Nephron (organoid): ENCODE data around the gene SPDYA.

Experiments used
- H3K27ac Mint-ChIP-seq, 3 experiments: 2 replicates each; pipeline ENCODE4 v1.8.0; 2020; ENCODE audit warnings: mixed read lengths in 3 of 3, mild to moderate bottlenecking in 2 of 3, moderate library complexity in 1 of 3
- H3K27me3 Mint-ChIP-seq: 2 replicates; pipeline ENCODE4 v1.8.0; 2021; ENCODE audit warnings: low read depth, mild to moderate bottlenecking, moderate library complexity, mixed read lengths
- H3K36me3 Mint-ChIP-seq: 2 replicates; pipeline ENCODE4 v1.8.0; 2020; ENCODE audit warnings: low read depth, mixed read lengths
- H3K4me1 Mint-ChIP-seq: 2 replicates; pipeline ENCODE4 v1.8.0; 2020; ENCODE audit warnings: mixed read lengths
- H3K4me3 Mint-ChIP-seq, 3 experiments: 2 replicates each; pipeline ENCODE4 v1.8.0; 2020; ENCODE audit warnings: mild to moderate bottlenecking in 3 of 3, mixed read lengths in 3 of 3, moderate library complexity in 2 of 3
- H3K9me3 Mint-ChIP-seq: 2 replicates; pipeline ENCODE4 v1.8.0; 2020; ENCODE audit warnings: mixed read lengths
- TF ChIP-seq, protein P1 (sequence below), 3 experiments: fragments of 200-600 bp; sonication (generic); IDR thresholded peaks; one replicate each; pipeline ENCODE4 v1.5.0; 2021; ENCODE audit warnings: antibody characterized with exemption in 3 of 3; ENCODE audit not compliant: unreplicated experiment in 3 of 3

The SPDYA gene

DNA sequence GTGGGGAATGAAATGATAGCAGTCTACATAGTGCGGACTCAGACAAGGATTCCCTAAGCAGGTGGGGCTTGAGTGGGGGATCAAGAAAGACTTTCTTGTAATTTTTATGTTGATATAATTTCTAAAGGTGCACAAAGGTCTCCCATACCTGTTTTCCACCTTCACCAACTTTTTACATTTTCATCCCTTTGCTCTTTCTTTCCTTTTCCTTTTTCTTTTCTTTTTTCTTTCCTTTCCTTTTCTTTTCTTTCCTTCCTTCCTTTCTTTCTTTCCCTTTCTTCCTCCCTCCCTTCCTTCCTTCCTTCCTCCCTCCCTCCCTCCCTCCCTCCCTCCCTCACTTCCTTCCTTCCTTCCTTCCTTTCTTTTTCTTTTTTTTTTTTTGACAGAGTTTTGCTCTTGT is 69.6 kb downstream of the SPDYA start:
- H3K36me3 Mint-ChIP-seq: no peaks in the 10 kb centered on the region
- TF ChIP-seq, protein P1, sequence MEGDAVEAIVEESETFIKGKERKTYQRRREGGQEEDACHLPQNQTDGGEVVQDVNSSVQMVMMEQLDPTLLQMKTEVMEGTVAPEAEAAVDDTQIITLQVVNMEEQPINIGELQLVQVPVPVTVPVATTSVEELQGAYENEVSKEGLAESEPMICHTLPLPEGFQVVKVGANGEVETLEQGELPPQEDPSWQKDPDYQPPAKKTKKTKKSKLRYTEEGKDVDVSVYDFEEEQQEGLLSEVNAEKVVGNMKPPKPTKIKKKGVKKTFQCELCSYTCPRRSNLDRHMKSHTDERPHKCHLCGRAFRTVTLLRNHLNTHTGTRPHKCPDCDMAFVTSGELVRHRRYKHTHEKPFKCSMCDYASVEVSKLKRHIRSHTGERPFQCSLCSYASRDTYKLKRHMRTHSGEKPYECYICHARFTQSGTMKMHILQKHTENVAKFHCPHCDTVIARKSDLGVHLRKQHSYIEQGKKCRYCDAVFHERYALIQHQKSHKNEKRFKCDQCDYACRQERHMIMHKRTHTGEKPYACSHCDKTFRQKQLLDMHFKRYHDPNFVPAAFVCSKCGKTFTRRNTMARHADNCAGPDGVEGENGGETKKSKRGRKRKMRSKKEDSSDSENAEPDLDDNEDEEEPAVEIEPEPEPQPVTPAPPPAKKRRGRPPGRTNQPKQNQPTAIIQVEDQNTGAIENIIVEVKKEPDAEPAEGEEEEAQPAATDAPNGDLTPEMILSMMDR (IDR thresholded peaks at IDR 0.05; ENCODE audit: unreplicated experiment in 3 of 3): no peak
- no peak overlapping the region for H3K27ac Mint-ChIP-seq
- no peaks in the 10 kb centered on the region for H3K4me1 Mint-ChIP-seq
- no peaks in the 10 kb centered on the region for H3K9me3 Mint-ChIP-seq
- H3K27me3 Mint-ChIP-seq: peaks cover 52% of the 10 kb centered on the region
- no peak overlapping the region for H3K4me3 Mint-ChIP-seq

DNA sequence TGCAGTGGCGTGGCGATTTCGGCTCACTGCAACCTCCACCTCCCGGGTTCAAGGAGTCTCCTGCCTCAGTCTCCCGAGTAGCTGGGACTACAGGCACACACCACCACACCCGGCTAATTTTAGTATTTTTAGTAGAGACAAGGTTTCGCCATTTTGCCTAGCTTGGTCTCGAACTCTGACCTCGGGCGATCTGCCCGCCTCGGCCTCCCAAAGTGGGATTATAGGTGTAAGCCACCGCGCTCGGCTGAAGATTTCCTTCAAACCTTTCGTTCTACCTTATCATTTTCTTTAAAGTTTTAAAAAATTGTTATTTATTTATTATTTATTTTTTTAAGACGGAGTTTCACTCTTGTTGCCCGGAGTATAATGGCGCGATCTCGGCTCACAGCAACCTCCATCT is 82.9 kb downstream of the SPDYA start:
- peaks cover 23% of the 10 kb centered on the region for H3K4me1 Mint-ChIP-seq
- H3K9me3 Mint-ChIP-seq: peaks cover 2% of the 10 kb centered on the region
- no peaks in the 10 kb centered on the region for H3K36me3 Mint-ChIP-seq
- H3K27me3 Mint-ChIP-seq: peaks cover 5% of the 10 kb centered on the region
- TF ChIP-seq, protein P1 (IDR thresholded peaks at IDR 0.05; ENCODE audit: unreplicated experiment in 3 of 3): no peak
- peak overlapping the region in 1 of 3 experiments; percentile 81 for H3K4me3 Mint-ChIP-seq
- no peak overlapping the region for H3K27ac Mint-ChIP-seq

DNA sequence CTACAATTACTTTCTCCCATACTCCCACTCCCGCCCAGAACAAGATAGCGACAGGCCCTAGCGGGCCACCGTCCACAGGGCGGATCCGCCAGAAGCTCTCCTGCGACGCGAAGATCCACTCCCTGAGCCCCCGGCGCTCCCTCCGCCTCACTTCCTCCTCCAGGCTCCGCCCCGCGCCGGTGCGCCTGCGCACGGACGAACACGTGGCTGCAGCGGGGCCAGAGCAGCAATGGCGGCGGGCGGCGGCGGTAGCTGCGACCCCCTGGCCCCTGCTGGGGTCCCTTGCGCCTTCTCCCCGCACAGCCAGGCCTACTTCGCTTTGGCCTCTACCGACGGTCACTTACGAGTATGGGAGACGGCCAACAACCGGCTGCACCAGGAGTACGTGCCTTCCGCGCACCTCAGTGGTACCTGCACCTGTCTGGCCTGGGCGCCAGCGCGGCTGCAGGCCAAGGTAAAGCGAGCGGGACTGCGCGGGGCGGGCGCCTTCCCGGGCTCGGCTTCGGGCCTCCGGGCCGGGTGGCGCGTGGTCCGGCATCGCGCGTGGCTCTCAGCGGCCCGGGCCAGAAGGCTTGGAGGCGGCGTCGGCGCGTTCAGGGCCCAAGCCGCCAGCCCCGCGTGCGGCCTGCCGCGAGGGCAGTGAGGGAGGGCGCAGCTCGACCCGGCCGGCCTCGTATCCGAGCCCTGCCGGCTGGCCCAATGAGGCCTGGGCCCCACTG is 84.0 kb downstream of the SPDYA start, which contains the start of gene WDR43:
TSS of gene WDR43 (plus strand) at position 198 of the 719 bp plus-strand sequence. CDS start at position 230, 32 bp downstream.
- TF ChIP-seq, protein P1 (IDR thresholded peaks at IDR 0.05; ENCODE audit: unreplicated experiment in 3 of 3): no peak
- H3K27ac Mint-ChIP-seq: peak within 1 kb of the TSS; percentile 62 to 92 (median 89)

DNA sequence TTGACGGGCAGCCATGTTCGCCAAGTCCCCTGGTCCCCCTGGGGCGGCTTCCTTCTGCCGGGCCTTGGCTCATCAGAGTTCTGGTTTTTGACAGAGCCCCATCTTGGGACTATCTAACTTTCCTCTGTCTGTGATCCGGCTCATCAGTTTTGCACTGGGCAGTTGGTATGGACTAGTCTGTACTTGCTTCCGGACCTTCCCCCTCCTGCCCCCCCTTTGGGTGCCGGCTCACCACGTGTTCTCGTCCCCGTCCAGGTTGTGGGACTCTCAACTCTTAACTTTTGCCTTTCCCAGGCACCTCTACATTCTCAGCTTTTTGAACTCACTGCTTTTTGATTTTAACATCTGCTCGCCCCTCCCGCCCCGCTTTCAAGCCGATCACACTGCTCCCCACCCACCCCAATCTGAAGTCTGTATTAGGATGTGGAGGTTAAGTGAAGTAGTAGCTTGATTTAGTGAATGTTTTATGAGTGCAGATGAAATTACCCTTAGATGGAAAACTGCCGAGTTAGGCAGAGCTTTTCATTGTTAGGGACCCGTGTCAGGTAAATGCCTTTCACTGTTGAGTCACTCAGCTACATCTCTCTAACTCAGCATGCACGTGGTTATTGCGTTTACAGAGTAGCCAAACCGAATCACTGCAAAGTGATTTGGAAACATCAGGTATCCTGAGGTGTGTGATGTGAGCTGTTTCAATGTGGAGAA is 84.7 kb downstream of the SPDYA start:
- H3K4me1 Mint-ChIP-seq: peaks cover 25% of the 10 kb centered on the region
- peak overlapping the region; percentile 92 to 97 (median 97) for H3K4me3 Mint-ChIP-seq
- H3K27ac Mint-ChIP-seq: peak overlapping the region; percentile 62 to 92 (median 86)
- no peaks in the 10 kb centered on the region for H3K36me3 Mint-ChIP-seq
- TF ChIP-seq, protein P1 (IDR thresholded peaks at IDR 0.05; ENCODE audit: unreplicated experiment in 3 of 3): no peak
- H3K27me3 Mint-ChIP-seq: no peaks in the 10 kb centered on the region
- peaks cover 2% of the 10 kb centered on the region for H3K9me3 Mint-ChIP-seq

More for the DNA sequence above, 84.0 kb downstream of the SPDYA start, which contains the start of gene WDR43:
- Mint-ChIP-seq H3K4me3 (peak within 1 kb of the TSS; percentile 92 to 97 (median 97)), H3K36me3 (no peaks in the 10 kb centered on the region), H3K4me1 (peaks cover 25% of the 10 kb centered on the region), H3K27me3 (no peaks in the 10 kb centered on the region), H3K9me3 (peaks cover 2% of the 10 kb centered on the region)

DNA sequence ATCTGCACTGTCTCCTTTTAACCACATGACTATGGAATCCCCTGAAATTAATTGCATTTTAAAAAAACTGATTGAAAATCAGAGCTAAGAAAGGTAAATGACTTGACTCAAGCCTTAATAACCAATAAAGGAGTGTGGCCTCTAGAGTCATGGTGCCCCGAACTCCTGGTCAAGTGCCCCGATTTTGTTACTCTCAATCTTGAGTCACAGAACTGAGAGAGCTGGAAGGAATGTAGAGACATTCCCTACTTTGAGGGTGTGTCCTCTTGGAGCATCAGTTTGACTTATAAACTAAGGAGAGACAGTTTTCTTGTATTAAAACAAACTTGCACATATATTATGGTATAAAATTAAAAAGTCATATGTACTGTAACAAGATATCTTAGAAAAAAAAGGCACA is 86.3 kb downstream of the SPDYA start:
- Mint-ChIP-seq H3K27ac (no peak overlapping the region), H3K4me3 (peak overlapping the region; percentile 51 to 70 (median 67)), H3K4me1 (peaks cover 30% of the 10 kb centered on the region), H3K27me3 (no peaks in the 10 kb centered on the region), H3K36me3 (peaks cover 2% of the 10 kb centered on the region), H3K9me3 (peaks cover 2% of the 10 kb centered on the region)
- TF ChIP-seq, protein P1 (IDR thresholded peaks at IDR 0.05; ENCODE audit: unreplicated experiment in 3 of 3): no peak
